ENCODE results near the gene MMP7.

MMP7 gene

GRCh38 chr11:102487214-102487613 is 43.3 kb downstream of the MMP7 start:
- TF ChIP-seq TEAD4 (IDR thresholded peaks at IDR 0.05) = no peak
- TF ChIP-seq EP300 (IDR thresholded peaks at IDR 0.05; ENCODE audit: borderline replicate concordance) = no peak
- TF ChIP-seq NFIC (IDR thresholded peaks at IDR 0.05) = no peak
- no peak for TF ChIP-seq RAD21 (IDR thresholded peaks at IDR 0.05; ENCODE audit: low read depth)
- TF ChIP-seq TCF12 (IDR thresholded peaks at IDR 0.05; ENCODE audit: low read depth) = no peak
- TF ChIP-seq EGR1 (IDR thresholded peaks at IDR 0.05) = no peak
- no peak for TF ChIP-seq MAX (IDR thresholded peaks at IDR 0.05)
- TF ChIP-seq USF1 (IDR thresholded peaks at IDR 0.05) = no peak
- TF ChIP-seq CEBPB (IDR thresholded peaks at IDR 0.05) = no peak
- TF ChIP-seq ZBTB7A (IDR thresholded peaks at IDR 0.05; ENCODE audit: low read depth) = no peak
- TF ChIP-seq YY1 (IDR thresholded peaks at IDR 0.05; ENCODE audit: low read depth) = no peak
- TF ChIP-seq CREB1 (IDR thresholded peaks at IDR 0.05; ENCODE audit: low read depth) = no peak
- TF ChIP-seq FOXM1 (IDR thresholded peaks at IDR 0.05; ENCODE audit: borderline replicate concordance, low read depth) = no peak
- TF ChIP-seq TAF1 (IDR thresholded peaks at IDR 0.05; ENCODE audit: low read depth) = no peak
- TF ChIP-seq REST (IDR thresholded peaks at IDR 0.05; ENCODE audit: low read depth) = no peak

- no peak for TF ChIP-seq REST (IDR thresholded peaks at IDR 0.05; ENCODE audit: low read depth)
- TF ChIP-seq TCF12 (IDR thresholded peaks at IDR 0.05; ENCODE audit: low read depth) = no peak
- no peak for TF ChIP-seq CREB1 (IDR thresholded peaks at IDR 0.05; ENCODE audit: low read depth)
- no peak for TF ChIP-seq EP300 (IDR thresholded peaks at IDR 0.05; ENCODE audit: borderline replicate concordance)
Observed at GRCh38 chr11:102486584-102486983, 44.0 kb downstream of the MMP7 start.

GRCh38 chr11:102485095-102485722 is 45.3 kb downstream of the MMP7 start:
- TF ChIP-seq CEBPB (IDR thresholded peaks at IDR 0.05) (no peak), RAD21 (IDR thresholded peaks at IDR 0.05; ENCODE audit: low read depth) (no peak), MAX (IDR thresholded peaks at IDR 0.05) (no peak), YY1 (IDR thresholded peaks at IDR 0.05; ENCODE audit: low read depth) (no peak), ZBTB7A (IDR thresholded peaks at IDR 0.05; ENCODE audit: low read depth) (no peak), TAF1 (IDR thresholded peaks at IDR 0.05; ENCODE audit: low read depth) (no peak)

GRCh38 chr11:102482433-102482832 is 48.1 kb downstream of the MMP7 start:
- TF ChIP-seq YY1 (IDR thresholded peaks at IDR 0.05; ENCODE audit: low read depth) = no peak
- TF ChIP-seq CREB1 (IDR thresholded peaks at IDR 0.05; ENCODE audit: low read depth) = no peak
- no peak for TF ChIP-seq TCF12 (IDR thresholded peaks at IDR 0.05; ENCODE audit: low read depth)
- TF ChIP-seq FOXM1 (IDR thresholded peaks at IDR 0.05; ENCODE audit: borderline replicate concordance, low read depth) = no peak
- no peak for TF ChIP-seq TEAD4 (IDR thresholded peaks at IDR 0.05)
- TF ChIP-seq TAF1 (IDR thresholded peaks at IDR 0.05; ENCODE audit: low read depth) = no peak
- TF ChIP-seq RAD21 (IDR thresholded peaks at IDR 0.05; ENCODE audit: low read depth) = no peak
- no peak for TF ChIP-seq REST (IDR thresholded peaks at IDR 0.05; ENCODE audit: low read depth)
- no peak for TF ChIP-seq EP300 (IDR thresholded peaks at IDR 0.05; ENCODE audit: borderline replicate concordance)
- TF ChIP-seq MAX (IDR thresholded peaks at IDR 0.05) = no peak
- no peak for TF ChIP-seq EGR1 (IDR thresholded peaks at IDR 0.05)
- no peak for TF ChIP-seq NFIC (IDR thresholded peaks at IDR 0.05)
- no peak for TF ChIP-seq CEBPB (IDR thresholded peaks at IDR 0.05)
- no peak for TF ChIP-seq ZBTB7A (IDR thresholded peaks at IDR 0.05; ENCODE audit: low read depth)
- no peak for TF ChIP-seq USF1 (IDR thresholded peaks at IDR 0.05)

Measured in Ishikawa (cell line).